ENCODE measurements around the gene PNMA8C. TPM values are rescaled to one million over a fixed set of nuclear protein-coding genes. Genes with fewer than 3 reads are reported as not detected.
A peak's percentile ranks its signal among the peaks of the same experiment; 100 is the strongest.

PNMA8C gene
- not detected for total RNA-seq

- no peaks in the 10 kb centered on the region for H3K9me3 Mint-ChIP-seq
- peaks cover 92% of the 10 kb centered on the region for H3K27me3 Mint-ChIP-seq
- no peaks in the 10 kb centered on the region for H3K36me3 Mint-ChIP-seq
- H3K4me1 Mint-ChIP-seq = peaks cover 28% of the 10 kb centered on the region
- DNase-seq = peak; percentile 66
- peak within 1 kb of the TSS; percentile 61 for H3K4me3 Mint-ChIP-seq
- H3K27ac Mint-ChIP-seq = peak within 1 kb of the TSS; percentile 31
These were observed at the start of gene PNMA8C for GRCh38 chr19:46428239-46429135. Gene PNMA8C, minus strand, starts transcription at chr19:46428936. Its CDS starts 577 bp downstream, at chr19:46428359.

- peaks cover 9% of the 10 kb centered on the region for H3K4me1 Mint-ChIP-seq
- H3K4me3 Mint-ChIP-seq = no peak overlapping the region
- DNase-seq = no peak
- H3K36me3 Mint-ChIP-seq = no peaks in the 10 kb centered on the region
- H3K27me3 Mint-ChIP-seq = peaks cover 65% of the 10 kb centered on the region
- no peak overlapping the region for H3K27ac Mint-ChIP-seq
- H3K9me3 Mint-ChIP-seq = no peaks in the 10 kb centered on the region
These were observed 47.2 kb upstream of the PNMA8C start for GRCh38 chr19:46475986-46476385.

- Mint-ChIP-seq H3K4me1 (peaks cover 9% of the 10 kb centered on the region), H3K27me3 (peaks cover 65% of the 10 kb centered on the region), H3K9me3 (no peaks in the 10 kb centered on the region), H3K27ac (no peak overlapping the region), H3K4me3 (no peak overlapping the region), H3K36me3 (no peaks in the 10 kb centered on the region)
- DNase-seq = no peak
These were observed 45.5 kb upstream of the PNMA8C start for GRCh38 chr19:46474211-46474610.

- Mint-ChIP-seq H3K27ac (no peak overlapping the region), H3K4me3 (no peak overlapping the region), H3K9me3 (no peaks in the 10 kb centered on the region)
These were observed 43.9 kb upstream of the PNMA8C start for GRCh38 chr19:46472592-46472991.

DNA sequence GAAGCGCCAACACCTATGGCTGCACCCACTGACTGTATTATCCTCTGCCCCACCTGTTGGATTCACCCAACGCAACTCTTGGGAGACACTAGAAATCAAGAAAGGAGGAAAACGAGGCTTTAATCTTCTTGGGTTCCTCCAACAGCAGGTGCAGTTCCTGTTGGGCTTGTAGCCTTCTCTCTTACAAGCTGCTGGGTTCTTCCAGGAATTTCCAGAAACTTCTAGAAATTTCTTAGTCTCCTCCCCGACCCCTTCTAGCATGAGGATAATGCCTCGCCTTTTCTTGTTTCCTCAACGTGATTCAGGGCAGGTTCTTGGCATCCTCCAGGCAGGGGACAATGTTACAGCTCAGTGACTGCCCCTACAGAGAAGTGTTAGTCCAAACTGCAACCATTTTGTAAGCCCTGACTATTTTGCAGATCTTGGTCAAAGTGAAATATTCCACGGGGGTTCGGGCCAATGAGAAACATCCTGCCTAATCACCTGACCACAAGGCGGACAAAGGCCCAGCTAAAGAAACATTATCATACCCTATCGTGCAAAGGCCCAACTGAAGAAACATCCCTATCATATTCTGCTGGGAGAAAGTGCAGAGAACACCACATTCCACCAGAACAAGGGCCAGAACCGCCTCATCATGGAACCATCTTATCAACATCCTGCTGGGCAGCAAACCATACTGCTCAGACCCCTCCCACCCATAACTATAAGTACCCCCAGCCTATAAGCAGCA, 43.2 kb upstream of the PNMA8C start:
- no peak overlapping the region for H3K27ac Mint-ChIP-seq
- no peak for DNase-seq
- H3K4me1 Mint-ChIP-seq = peaks cover 3% of the 10 kb centered on the region
- H3K4me3 Mint-ChIP-seq = peak overlapping the region; percentile 53
- H3K9me3 Mint-ChIP-seq = no peaks in the 10 kb centered on the region
- no peaks in the 10 kb centered on the region for H3K36me3 Mint-ChIP-seq
- peaks cover 51% of the 10 kb centered on the region for H3K27me3 Mint-ChIP-seq

More at GRCh38 chr19:46472592-46472991, 43.9 kb upstream of the PNMA8C start:
- H3K36me3 Mint-ChIP-seq = no peaks in the 10 kb centered on the region
- H3K4me1 Mint-ChIP-seq = peaks cover 3% of the 10 kb centered on the region
- H3K27me3 Mint-ChIP-seq = peaks cover 54% of the 10 kb centered on the region
- DNase-seq = no peak

GRCh38 chr19:46471116-46471733, 42.5 kb upstream of the PNMA8C start, which contains the start of gene PNMA8A:
Gene PNMA8A, minus strand, starts transcription at chr19:46471563. Its CDS starts 528 bp downstream, at chr19:46471035.
- DNase-seq = peak; percentile 74

GRCh38 chr19:46470376-46470775, 41.6 kb upstream of the PNMA8C start:
- Mint-ChIP-seq H3K9me3 (no peaks in the 10 kb centered on the region), H3K36me3 (no peaks in the 10 kb centered on the region), H3K27me3 (peaks cover 48% of the 10 kb centered on the region), H3K4me3 (peak overlapping the region; percentile 69), H3K27ac (no peak overlapping the region), H3K4me1 (peaks cover 3% of the 10 kb centered on the region)
- DNase-seq = no peak

More at GRCh38 chr19:46471116-46471733, 42.5 kb upstream of the PNMA8C start, which contains the start of gene PNMA8A:
- Mint-ChIP-seq H3K9me3 (no peaks in the 10 kb centered on the region), H3K4me1 (peaks cover 3% of the 10 kb centered on the region), H3K4me3 (peak within 1 kb of the TSS; percentile 69), H3K36me3 (no peaks in the 10 kb centered on the region), H3K27ac (no peak within 1 kb of the TSS), H3K27me3 (peaks cover 51% of the 10 kb centered on the region)

- DNase-seq = no peak
- no peaks in the 10 kb centered on the region for H3K9me3 Mint-ChIP-seq
- H3K4me1 Mint-ChIP-seq = peaks cover 3% of the 10 kb centered on the region
- no peaks in the 10 kb centered on the region for H3K36me3 Mint-ChIP-seq
- no peak overlapping the region for H3K27ac Mint-ChIP-seq
- H3K27me3 Mint-ChIP-seq = peaks cover 42% of the 10 kb centered on the region
- no peak overlapping the region for H3K4me3 Mint-ChIP-seq
These were observed 40.9 kb upstream of the PNMA8C start for GRCh38 chr19:46469541-46470185.

- H3K4me3 Mint-ChIP-seq = no peak overlapping the region
- no peaks in the 10 kb centered on the region for H3K4me1 Mint-ChIP-seq
- DNase-seq = no peak
- H3K9me3 Mint-ChIP-seq = no peaks in the 10 kb centered on the region
- H3K27ac Mint-ChIP-seq = no peak overlapping the region
- peaks cover 13% of the 10 kb centered on the region for H3K27me3 Mint-ChIP-seq
- no peaks in the 10 kb centered on the region for H3K36me3 Mint-ChIP-seq
These were observed 37.9 kb upstream of the PNMA8C start for GRCh38 chr19:46466536-46467196.

DNA sequence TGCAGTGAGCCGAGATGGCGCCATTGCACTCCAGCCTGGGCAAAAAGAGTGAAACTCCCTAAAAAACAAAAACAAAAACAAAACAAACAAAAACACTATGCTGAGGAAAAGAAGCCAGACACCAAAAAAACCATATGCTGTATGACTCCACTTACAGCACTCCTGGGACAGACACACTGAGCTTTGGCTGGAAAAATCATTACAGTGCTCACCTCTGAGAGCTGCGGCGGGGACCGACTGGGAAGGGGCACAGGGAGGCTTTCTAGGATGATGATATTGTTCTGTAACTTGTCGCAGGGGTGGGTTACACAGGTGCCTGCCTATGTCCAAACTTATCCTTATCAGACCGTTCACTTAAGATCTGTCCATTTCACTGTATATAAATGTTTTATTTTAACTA, 34.8 kb upstream of the PNMA8C start:
- no peaks in the 10 kb centered on the region for H3K36me3 Mint-ChIP-seq

GRCh38 chr19:46461537-46461936, 32.8 kb upstream of the PNMA8C start:
- no peaks in the 10 kb centered on the region for H3K4me1 Mint-ChIP-seq
- no peak overlapping the region for H3K27ac Mint-ChIP-seq
- peaks cover 1% of the 10 kb centered on the region for H3K27me3 Mint-ChIP-seq

More for the DNA sequence above, 34.8 kb upstream of the PNMA8C start:
- no peak for DNase-seq
- H3K4me1 Mint-ChIP-seq = no peaks in the 10 kb centered on the region
- no peak overlapping the region for H3K27ac Mint-ChIP-seq
- H3K27me3 Mint-ChIP-seq = no peaks in the 10 kb centered on the region
- H3K4me3 Mint-ChIP-seq = no peak overlapping the region
- no peaks in the 10 kb centered on the region for H3K9me3 Mint-ChIP-seq

GRCh38 chr19:46460981-46461380, 32.2 kb upstream of the PNMA8C start:
- no peak overlapping the region for H3K4me3 Mint-ChIP-seq
- no peak for DNase-seq
- H3K4me1 Mint-ChIP-seq = no peaks in the 10 kb centered on the region
- no peaks in the 10 kb centered on the region for H3K9me3 Mint-ChIP-seq
- H3K36me3 Mint-ChIP-seq = no peaks in the 10 kb centered on the region
- H3K27me3 Mint-ChIP-seq = peaks cover 6% of the 10 kb centered on the region
- no peak overlapping the region for H3K27ac Mint-ChIP-seq

More at GRCh38 chr19:46461537-46461936, 32.8 kb upstream of the PNMA8C start:
- no peak overlapping the region for H3K4me3 Mint-ChIP-seq
- H3K36me3 Mint-ChIP-seq = no peaks in the 10 kb centered on the region
- H3K9me3 Mint-ChIP-seq = no peaks in the 10 kb centered on the region
- DNase-seq = no peak

DNA sequence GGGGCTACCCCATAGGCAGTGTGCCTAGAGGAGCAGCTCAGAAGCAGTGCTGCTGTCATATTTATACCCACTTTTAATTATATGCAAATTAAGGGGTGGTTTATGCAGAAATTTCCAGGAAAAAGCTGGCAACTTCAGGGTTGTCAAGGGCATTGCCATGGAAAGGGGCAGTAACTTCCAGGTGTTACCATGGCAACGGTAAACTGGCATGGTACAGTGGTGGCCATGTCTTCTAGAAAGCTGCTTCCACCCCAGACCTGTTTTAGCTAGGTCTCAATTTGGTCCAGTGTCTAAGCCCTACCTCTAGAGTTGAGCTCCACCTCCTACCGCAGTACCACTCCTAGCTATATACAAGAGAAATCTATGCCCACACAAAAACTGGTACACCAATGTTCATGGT, 31.3 kb upstream of the PNMA8C start:
- Mint-ChIP-seq H3K4me3 (no peak overlapping the region), H3K36me3 (no peaks in the 10 kb centered on the region)

GRCh38 chr19:46456930-46457329, 28.2 kb upstream of the PNMA8C start:
- Mint-ChIP-seq H3K4me1 (no peaks in the 10 kb centered on the region), H3K27me3 (peaks cover 19% of the 10 kb centered on the region), H3K36me3 (no peaks in the 10 kb centered on the region), H3K4me3 (no peak overlapping the region), H3K9me3 (no peaks in the 10 kb centered on the region), H3K27ac (no peak overlapping the region)
- DNase-seq = no peak

More for the DNA sequence above, 31.3 kb upstream of the PNMA8C start:
- peaks cover 14% of the 10 kb centered on the region for H3K27me3 Mint-ChIP-seq
- H3K9me3 Mint-ChIP-seq = no peaks in the 10 kb centered on the region
- no peak for DNase-seq
- H3K4me1 Mint-ChIP-seq = no peaks in the 10 kb centered on the region
- no peak overlapping the region for H3K27ac Mint-ChIP-seq
